ENCODE measurements around the gene CAAP1. TPM values are rescaled to one million over a fixed set of nuclear protein-coding genes. Genes with fewer than 3 reads are reported as not detected.

Gene CAAP1
- total RNA-seq, 1 experiment from 2014 or later = 30.5 TPM

DNA sequence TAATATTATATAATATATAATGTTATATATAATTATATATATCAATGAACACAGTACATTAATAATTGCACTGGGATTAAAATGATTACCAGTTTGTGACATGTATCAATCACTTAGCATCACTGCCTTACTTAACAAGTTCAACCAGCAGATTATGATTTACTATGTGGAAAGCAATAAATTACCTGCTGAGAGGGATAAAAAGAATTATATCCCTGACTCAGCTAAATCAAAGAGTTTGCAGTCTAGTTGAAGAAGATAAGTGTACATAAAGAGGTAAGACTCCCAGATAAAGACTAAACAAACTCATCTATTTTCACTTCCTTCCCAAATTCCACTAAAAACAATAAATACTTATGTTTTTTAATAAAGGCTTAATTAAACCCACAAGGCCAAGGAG lies 43.2 kb upstream of the CAAP1 start:
- peak overlapping the region in 2 of 3 experiments; percentile 56 to 97; a peak in 4 of 7 replicates for H3K27ac Mint-ChIP-seq
- Histone ChIP-seq H2BK20ac (ENCODE audit: low read depth, low read length, poor library complexity, severe bottlenecking) (no peak overlapping the region), H3K14ac (ENCODE audit: insufficient read depth, low read length) (no peak overlapping the region), H3K27me3 (ENCODE audit: insufficient read depth, low read length) (no peaks in the 10 kb centered on the region), H3K9me3 (ENCODE audit: control insufficient read depth, low read depth, low read length) (no peaks in the 10 kb centered on the region), H3K27ac (ENCODE audit: insufficient read length, low read depth, low read length) (no peak overlapping the region), H2BK15ac (ENCODE audit: low read depth, low read length) (no peak overlapping the region), H4K91ac (ENCODE audit: insufficient read length, low read depth, low read length) (no peak overlapping the region), H3K79me1 (ENCODE audit: insufficient read depth, low read depth, low read length, poor library complexity, severe bottlenecking) (peaks cover 3% of the 10 kb centered on the region), H3K18ac (ENCODE audit: insufficient read length, low read depth, low read length) (no peak overlapping the region), H3K56ac (ENCODE audit: insufficient read length, low read depth, low read length) (no peak overlapping the region), H3K79me2 (ENCODE audit: insufficient read depth, low read length) (peaks cover 17% of the 10 kb centered on the region; the same call in 1 of the 2 replicates), H3K23ac (ENCODE audit: insufficient read length, low read depth, low read length) (no peak overlapping the region), H2BK5ac (ENCODE audit: insufficient read length, low read length) (no peak overlapping the region), H2AK5ac (ENCODE audit: insufficient read length, low read length) (no peak overlapping the region), H4K5ac (ENCODE audit: insufficient read length, low read depth, low read length) (no peak overlapping the region), H2BK120ac (ENCODE audit: low read depth, low read length, poor library complexity, severe bottlenecking) (no peak overlapping the region), H4K8ac (replicated peaks; ENCODE audit: insufficient read length, low read depth, low read length) (no peak overlapping the region), H3K4me2 (ENCODE audit: insufficient read depth, insufficient read length, low read length) (no peak overlapping the region), H3T11ph (ENCODE audit: low read length) (no peak overlapping the region), H3K23me2 (ENCODE audit: insufficient read length, low read depth, low read length, poor library complexity, severe bottlenecking) (no peaks in the 10 kb centered on the region), H2AFZ (ENCODE audit: low read length) (no peak overlapping the region), H2BK12ac (ENCODE audit: insufficient read length, low read depth, low read length) (no peak overlapping the region), H4K20me1 (ENCODE audit: control insufficient read depth, insufficient read depth, insufficient read length) (no peaks in the 10 kb centered on the region), H3K9ac (ENCODE audit: extremely low read depth, insufficient read length, low read length) (no peak overlapping the region), H3K4me1 (ENCODE audit: insufficient read depth, low read length) (peaks cover 2% of the 10 kb centered on the region; the same call in 1 of the 2 replicates), H3K4ac (ENCODE audit: low read depth, low read length) (no peak overlapping the region)
- no peak overlapping the region for H3K4me3 Mint-ChIP-seq
- DNase-seq = no peak
- peaks cover 17 to 18% of the 10 kb centered on the region in 2 experiments for H3K4me1 Mint-ChIP-seq
- TF ChIP-seq CTCF (conservative IDR thresholded peaks at IDR 0.05) = no peak
- peaks cover 16 to 23% (median 21%) of the 10 kb centered on the region in 3 experiments for H3K36me3 Mint-ChIP-seq (ENCODE audit: insufficient read depth in 1 of 3, low read depth in 3 of 3)
- peaks cover 8 to 9% of the 10 kb centered on the region in 2 experiments for H3K9me3 Mint-ChIP-seq
- H3K27me3 Mint-ChIP-seq (ENCODE audit: low read depth) = no peaks in the 10 kb centered on the region
